Esophagus muscularis mucosa (tissue), 4 donors: ENCODE data around the gene CYTL1.

Source experiments
- CTCF ChIP-seq, 3 experiments: fragments of 200-600 bp in 2 of 3; fragments of 450-650 bp in 1 of 3; sonication (generic) in 2 of 3; IDR thresholded peaks; one replicate each; pipeline ENCODE4 v1.5.1; 2017 to 2019; ENCODE audit warnings: antibody characterized with exemption in 3 of 3, mild to moderate bottlenecking in 2 of 3, moderate library complexity in 1 of 3
- EP300 ChIP-seq: sonication (generic); formaldehyde crosslinking; IDR thresholded peaks from one replicate; pipeline ENCODE4 v1.6.1; 2017; ENCODE audit warnings: antibody characterized with exemption
- POLR2A ChIP-seq: fragments of 450-650 bp; IDR thresholded peaks from one replicate; pipeline ENCODE4 v1.6.1; 2017; ENCODE audit warnings: antibody characterized with exemption, moderate library complexity, mild to moderate bottlenecking, low read depth
- POLR2AphosphoS5 ChIP-seq, 2 donors: sonication (generic); formaldehyde crosslinking; IDR thresholded peaks; one replicate each; pipeline ENCODE4 v1.6.1; 2017; ENCODE audit warnings: antibody characterized with exemption in 2 of 2

- TF ChIP-seq CTCF (IDR thresholded peaks at IDR 0.05) (no peak), POLR2A (no peak), POLR2AphosphoS5 (IDR thresholded peaks at IDR 0.05) (no peak), EP300 (no peak)
Observed at GRCh38 chr4:5054532-5054931, 35.3 kb upstream of the CYTL1 start.
